Fibroblast of mammary gland (primary cell): ENCODE results near the gene SARDH.

Experiments
- DNase-seq: peaks from one replicate; pipeline ENCODE4 v3.0.0-alpha.2; 2010; ENCODE audit warnings: low read depth
- H3K4me3 ChIP-seq: 2 replicates; pipeline ENCODE4 v1.5.1; 2011; ENCODE audit warnings: low read depth, mild to moderate bottlenecking, low read length, moderate library complexity; ENCODE audit not compliant: control insufficient read depth
- CTCF ChIP-seq: conservative IDR thresholded peaks from 2 replicates; pipeline ENCODE4 v1.5.1; 2011; ENCODE audit warnings: low read depth, low read length, inconsistent platforms; ENCODE audit not compliant: control insufficient read depth, insufficient read depth

Gene SARDH

GRCh38 chr9:133694686-133695085 is 43.5 kb downstream of the SARDH start:
- no peak for DNase-seq
- no peak overlapping the region for H3K4me3 ChIP-seq
- no peak for TF ChIP-seq CTCF

DNA sequence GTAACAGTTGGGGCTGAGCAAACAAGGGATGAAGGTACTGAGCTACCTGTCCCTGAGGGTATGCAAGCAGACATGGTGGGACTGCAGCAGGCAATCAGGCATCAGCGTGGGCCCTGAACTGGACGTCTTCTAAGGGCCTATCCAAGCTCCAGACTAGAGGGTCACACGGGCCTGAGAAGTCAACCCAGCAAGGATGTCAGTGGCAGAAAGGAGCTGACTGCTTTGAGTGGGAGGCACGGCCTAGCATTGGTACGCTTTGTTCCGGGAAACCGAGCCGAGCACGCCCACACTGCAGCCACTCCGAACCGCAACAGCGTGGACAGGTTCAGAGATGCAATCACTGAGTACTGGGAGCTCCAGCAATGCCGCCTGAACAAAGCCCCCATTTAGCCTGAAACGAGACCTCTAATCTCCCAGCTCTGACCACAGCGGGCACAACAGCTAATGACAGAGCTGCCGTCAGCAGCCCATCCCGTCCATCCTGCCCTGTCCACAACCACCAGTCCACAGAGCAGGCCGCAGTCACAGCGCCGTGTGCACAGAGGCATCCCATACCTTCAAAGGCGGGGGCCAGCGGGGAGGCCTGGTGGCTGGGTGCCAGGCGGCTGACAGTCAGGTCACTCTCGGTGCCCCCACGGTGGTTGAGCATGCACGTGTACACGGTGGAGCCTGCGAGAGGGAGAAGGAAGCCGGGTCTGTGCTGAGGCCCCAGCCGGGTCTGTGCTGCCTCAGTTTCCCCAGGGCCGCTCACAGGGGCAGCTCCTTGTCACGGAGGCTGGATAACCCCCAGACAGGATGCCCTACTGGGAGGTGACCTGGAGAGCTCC is 44.2 kb downstream of the SARDH start:
- no peak for DNase-seq
- H3K4me3 ChIP-seq = no peak overlapping the region
- TF ChIP-seq CTCF = no peak

DNA sequence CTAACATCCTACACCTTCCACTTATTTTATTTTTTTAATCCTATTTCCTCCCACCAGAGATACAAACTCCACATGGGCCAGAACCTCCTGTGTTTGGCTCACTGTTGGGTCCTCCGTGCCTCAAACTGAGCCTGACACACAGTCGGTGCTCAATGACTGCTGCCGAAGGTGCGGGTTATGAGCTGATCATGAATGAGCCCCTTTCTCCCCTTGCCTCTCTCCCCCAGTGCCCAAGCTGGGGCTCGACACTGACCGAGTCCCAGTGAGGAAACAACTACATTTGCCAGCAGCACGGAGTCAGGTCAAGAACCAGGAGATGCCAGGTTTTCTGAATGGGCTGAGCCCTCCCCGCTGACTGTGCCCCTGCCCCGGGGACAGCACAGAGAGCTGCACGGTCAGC is 45.0 kb downstream of the SARDH start:
- no peak for DNase-seq
- no peak overlapping the region for H3K4me3 ChIP-seq
- no peak for TF ChIP-seq CTCF

DNA sequence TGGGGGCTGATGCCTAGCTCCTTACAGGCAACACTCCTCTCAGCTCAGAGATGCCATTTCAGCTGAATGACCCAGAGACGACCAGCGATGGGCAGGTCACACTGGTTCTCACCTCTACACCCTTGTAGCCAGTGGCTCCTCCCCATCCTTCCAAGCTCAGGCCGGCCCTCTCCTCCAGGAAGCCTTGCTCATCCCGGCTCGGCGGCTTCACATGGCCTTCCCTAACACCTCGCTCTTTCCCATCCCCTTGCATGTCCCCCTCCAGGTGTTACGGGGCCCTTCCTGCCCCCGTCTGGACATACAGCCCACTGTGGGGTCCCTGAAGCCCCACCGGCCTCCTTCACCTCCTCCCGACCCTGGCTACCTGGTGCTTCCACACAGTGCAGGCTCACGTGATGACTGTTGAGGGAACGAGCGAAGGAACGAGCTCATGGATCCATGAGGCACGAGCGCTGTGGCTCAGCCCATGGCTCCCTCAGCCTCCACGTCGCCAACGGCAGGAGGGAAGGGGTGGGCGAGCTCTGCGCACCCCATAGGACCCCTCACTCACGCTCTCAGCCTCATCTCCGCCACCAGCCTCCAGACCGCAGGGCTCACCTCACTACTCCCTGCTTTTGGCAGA is 45.7 kb downstream of the SARDH start:
- no peak for TF ChIP-seq CTCF
- no peak for DNase-seq
- H3K4me3 ChIP-seq = no peak overlapping the region

DNA sequence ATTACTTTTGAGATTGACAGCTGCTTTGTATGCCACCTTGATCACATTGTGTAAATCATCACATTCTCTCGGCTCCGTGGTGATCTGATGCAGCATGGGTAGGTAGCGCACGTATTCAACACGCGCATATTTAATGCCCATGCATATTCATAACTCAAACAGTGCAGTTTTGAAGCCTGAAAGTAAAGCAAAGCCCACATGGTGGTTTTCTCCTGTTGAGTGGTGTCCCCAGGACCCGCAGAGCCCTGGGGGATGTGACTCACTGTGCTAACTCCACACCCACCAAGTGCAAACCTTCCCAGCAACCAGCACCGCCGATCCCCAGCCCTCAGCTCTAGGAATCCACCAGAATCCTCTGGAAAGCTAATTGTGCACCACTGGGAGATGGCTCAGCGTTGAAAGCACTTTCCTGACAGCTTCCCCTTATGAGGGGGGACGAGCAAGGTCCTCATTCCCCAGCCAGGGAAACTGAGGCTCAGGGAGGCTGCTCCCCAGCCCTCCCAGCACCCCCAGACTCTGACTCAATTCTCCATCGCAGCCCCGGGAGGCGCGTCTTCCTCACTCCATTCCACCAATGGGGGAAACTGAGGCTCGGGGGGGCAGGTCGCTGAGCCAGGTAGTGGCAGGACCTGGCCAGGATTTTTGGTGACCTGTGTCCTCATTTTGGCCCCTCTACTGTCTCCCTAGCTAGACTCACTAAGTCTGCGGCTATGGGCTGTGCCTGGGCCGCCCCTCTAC is 46.4 kb downstream of the SARDH start:
- peak; percentile 15 for DNase-seq
- no peak for TF ChIP-seq CTCF
- no peak overlapping the region for H3K4me3 ChIP-seq

GRCh38 chr9:133691191-133691590 is 47.0 kb downstream of the SARDH start:
- no peak for TF ChIP-seq CTCF
- DNase-seq = no peak
- H3K4me3 ChIP-seq = no peak overlapping the region
